GM12878 (cell line): Measurements from ENCODE around the gene ADAMTS2. TPM values are rescaled to one million over a fixed set of nuclear protein-coding genes. Genes with fewer than 3 reads are reported as not detected.

Source experiments
- E2F4 ChIP-seq: IDR thresholded peaks from 2 replicates; pipeline ENCODE4 v1.6.1; 2012; ENCODE audit warnings: low read depth, low read length, improper control_type of control experiment
- ETV6 ChIP-seq, 2 experiments: fragments of 450-650 bp in 1 of 2; IDR thresholded peaks in 1 of 2; conservative IDR thresholded peaks in 1 of 2; 2 replicates each; pipeline ENCODE4 v1.6.1; 2014; ENCODE audit warnings: antibody characterized with exemption in 1 of 2, borderline replicate concordance in 1 of 2, low read depth in 1 of 2, mild to moderate bottlenecking in 1 of 2, moderate library complexity in 1 of 2
- NRF1 ChIP-seq: conservative IDR thresholded peaks from 2 replicates; pipeline ENCODE4 v1.6.1; 2011; ENCODE audit warnings: mild to moderate bottlenecking, low read depth, low read length, improper control_type of control experiment
- SRF ChIP-seq, 2 experiments: IDR thresholded peaks; 2 replicates each; pipeline ENCODE4 v1.6.1; 2011; ENCODE audit warnings: low read depth in 2 of 2, low read length in 2 of 2, mild to moderate bottlenecking in 1 of 2, moderate library complexity in 1 of 2
- polyA plus RNA-seq, 11 experiments: library from polyadenylated mRNA; depleted of rRNA in 4 of 11; unstranded in 6 of 11; stranded (reverse) in 5 of 11; fragments of >200 nt; fragmentation: Nextera tagmentation in 4 of 11; fragmentation: Illumina TruSeq in 1 of 11; extraction: Ambion mirVana in 4 of 11; extraction: Trizol in 1 of 11; gene quantifications; 1 replicate in 1 of 11; 2 replicates in 10 of 11; pipeline versions ENCODE4 v1.2.1 to v1.2.3, GENCODE V29; 2011 to 2016; ENCODE audit warnings: inconsistent platforms in 2 of 11, missing spikeins in 2 of 11, low read depth in 1 of 11
- total RNA-seq, 4 experiments: library from RNA; depleted of rRNA in 3 of 4; stranded (reverse); fragments of >200 nt in 3 of 4; fragmentation: Illumina TruSeq in 1 of 4; extraction: Trizol in 1 of 4; gene quantifications; 2 replicates each; pipeline versions ENCODE4 v1.2.1 to v1.2.3, GENCODE V29; 2013 to 2021
- TF ChIP-seq, protein P1 (sequence below): IDR thresholded peaks from 2 replicates; pipeline ENCODE4 v1.6.1; 2011; ENCODE audit warnings: low read depth, mild to moderate bottlenecking, low read length, moderate library complexity, borderline replicate concordance; ENCODE audit errors: extremely low read depth
- TF ChIP-seq, protein P2 (sequence below): IDR thresholded peaks from 2 replicates; pipeline ENCODE4 v1.6.1; 2012; ENCODE audit warnings: low read depth, low read length, improper control_type of control experiment
- TF ChIP-seq, protein P3 (sequence below): IDR thresholded peaks from 2 replicates; pipeline ENCODE4 v1.6.1; 2012; ENCODE audit warnings: mild to moderate bottlenecking, low read depth, low read length

ADAMTS2 gene
- total and polyA plus RNA-seq, 10 of the 15 experiments (the other 5 are each of a cell fraction or from before 2014, with no cell fraction given), result 0.03 to 0.05 TPM; not detected in 8

- TF ChIP-seq ETV6 (conservative IDR thresholded peaks at IDR 0.05 in 1 of 2, IDR thresholded peaks at IDR 0.05 in 1 of 2; ENCODE audit: borderline replicate concordance in 1 of 2, low read depth in 1 of 2) (no peak), SRF (IDR thresholded peaks at IDR 0.05; ENCODE audit: low read depth in 2 of 2, low read length in 2 of 2) (no peak), NRF1 (no peak), E2F4 (no peak)
- TF ChIP-seq, protein P1, sequence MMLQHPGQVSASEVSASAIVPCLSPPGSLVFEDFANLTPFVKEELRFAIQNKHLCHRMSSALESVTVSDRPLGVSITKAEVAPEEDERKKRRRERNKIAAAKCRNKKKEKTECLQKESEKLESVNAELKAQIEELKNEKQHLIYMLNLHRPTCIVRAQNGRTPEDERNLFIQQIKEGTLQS, result no peak
- TF ChIP-seq, protein P2, sequence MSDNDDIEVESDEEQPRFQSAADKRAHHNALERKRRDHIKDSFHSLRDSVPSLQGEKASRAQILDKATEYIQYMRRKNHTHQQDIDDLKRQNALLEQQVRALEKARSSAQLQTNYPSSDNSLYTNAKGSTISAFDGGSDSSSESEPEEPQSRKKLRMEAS, result no peak
- TF ChIP-seq, protein P3, sequence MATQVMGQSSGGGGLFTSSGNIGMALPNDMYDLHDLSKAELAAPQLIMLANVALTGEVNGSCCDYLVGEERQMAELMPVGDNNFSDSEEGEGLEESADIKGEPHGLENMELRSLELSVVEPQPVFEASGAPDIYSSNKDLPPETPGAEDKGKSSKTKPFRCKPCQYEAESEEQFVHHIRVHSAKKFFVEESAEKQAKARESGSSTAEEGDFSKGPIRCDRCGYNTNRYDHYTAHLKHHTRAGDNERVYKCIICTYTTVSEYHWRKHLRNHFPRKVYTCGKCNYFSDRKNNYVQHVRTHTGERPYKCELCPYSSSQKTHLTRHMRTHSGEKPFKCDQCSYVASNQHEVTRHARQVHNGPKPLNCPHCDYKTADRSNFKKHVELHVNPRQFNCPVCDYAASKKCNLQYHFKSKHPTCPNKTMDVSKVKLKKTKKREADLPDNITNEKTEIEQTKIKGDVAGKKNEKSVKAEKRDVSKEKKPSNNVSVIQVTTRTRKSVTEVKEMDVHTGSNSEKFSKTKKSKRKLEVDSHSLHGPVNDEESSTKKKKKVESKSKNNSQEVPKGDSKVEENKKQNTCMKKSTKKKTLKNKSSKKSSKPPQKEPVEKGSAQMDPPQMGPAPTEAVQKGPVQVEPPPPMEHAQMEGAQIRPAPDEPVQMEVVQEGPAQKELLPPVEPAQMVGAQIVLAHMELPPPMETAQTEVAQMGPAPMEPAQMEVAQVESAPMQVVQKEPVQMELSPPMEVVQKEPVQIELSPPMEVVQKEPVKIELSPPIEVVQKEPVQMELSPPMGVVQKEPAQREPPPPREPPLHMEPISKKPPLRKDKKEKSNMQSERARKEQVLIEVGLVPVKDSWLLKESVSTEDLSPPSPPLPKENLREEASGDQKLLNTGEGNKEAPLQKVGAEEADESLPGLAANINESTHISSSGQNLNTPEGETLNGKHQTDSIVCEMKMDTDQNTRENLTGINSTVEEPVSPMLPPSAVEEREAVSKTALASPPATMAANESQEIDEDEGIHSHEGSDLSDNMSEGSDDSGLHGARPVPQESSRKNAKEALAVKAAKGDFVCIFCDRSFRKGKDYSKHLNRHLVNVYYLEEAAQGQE, result no peak
These were observed 122.8 kb downstream of the ADAMTS2 start (continued) for GRCh38 chr5:179222246-179223017.
